ENCODE measurements around the gene RANBP3.
"Not testable (repeated sequence)": the region's sequence is repeated elsewhere in the genome, so short reads cannot be mapped to it uniquely, and the experiment has no call there.

The RANBP3 gene

GRCh38 chr19:5977785-5978605 is at the start of gene RANBP3:
RANBP3 (minus strand) TSS chr19:5978140; CDS start chr19:5978082, 58 bp downstream.
- DNase-seq, result peak; percentile 100
- Histone ChIP-seq H3K4me3 (ENCODE audit: low read length) (peak within 1 kb of the TSS; percentile 92), H3F3A (ENCODE audit: insufficient read depth, low read length) (peaks cover 5% of the 10 kb centered on the region), H3K9ac (ENCODE audit: low read length) (peak within 1 kb of the TSS; percentile 91), H4K20me1 (ENCODE audit: insufficient read depth, low read length) (peaks cover 16% of the 10 kb centered on the region; the same call in 1 of the 2 replicates), H3K4me1 (ENCODE audit: low read length) (peaks cover 20% of the 10 kb centered on the region), H3K27ac (ENCODE audit: low read length) (peak within 1 kb of the TSS; percentile 73; the same call in 1 of the 2 replicates), H3K36me3 (replicated peaks; ENCODE audit: insufficient read depth, low read length) (0 out of 2 replicates have a peak, but pooled peaks cover 4% of the 10 kb centered on the region), H3K9me3 (replicated peaks; ENCODE audit: insufficient read depth, low read length) (no peaks in the 10 kb centered on the region), H3K9me2 (replicated peaks; ENCODE audit: insufficient read depth, low read length) (no peaks in the 10 kb centered on the region), H3K27me3 (replicated peaks; ENCODE audit: insufficient read depth, low read length) (no peaks in the 10 kb centered on the region), H2AFZ (ENCODE audit: low read length) (peak within 1 kb of the TSS; percentile 89), H3K79me2 (ENCODE audit: low read length) (peaks cover 64% of the 10 kb centered on the region), H3K4me2 (ENCODE audit: low read depth, low read length) (peak within 1 kb of the TSS; percentile 90)
- TF ChIP-seq, protein P1, sequence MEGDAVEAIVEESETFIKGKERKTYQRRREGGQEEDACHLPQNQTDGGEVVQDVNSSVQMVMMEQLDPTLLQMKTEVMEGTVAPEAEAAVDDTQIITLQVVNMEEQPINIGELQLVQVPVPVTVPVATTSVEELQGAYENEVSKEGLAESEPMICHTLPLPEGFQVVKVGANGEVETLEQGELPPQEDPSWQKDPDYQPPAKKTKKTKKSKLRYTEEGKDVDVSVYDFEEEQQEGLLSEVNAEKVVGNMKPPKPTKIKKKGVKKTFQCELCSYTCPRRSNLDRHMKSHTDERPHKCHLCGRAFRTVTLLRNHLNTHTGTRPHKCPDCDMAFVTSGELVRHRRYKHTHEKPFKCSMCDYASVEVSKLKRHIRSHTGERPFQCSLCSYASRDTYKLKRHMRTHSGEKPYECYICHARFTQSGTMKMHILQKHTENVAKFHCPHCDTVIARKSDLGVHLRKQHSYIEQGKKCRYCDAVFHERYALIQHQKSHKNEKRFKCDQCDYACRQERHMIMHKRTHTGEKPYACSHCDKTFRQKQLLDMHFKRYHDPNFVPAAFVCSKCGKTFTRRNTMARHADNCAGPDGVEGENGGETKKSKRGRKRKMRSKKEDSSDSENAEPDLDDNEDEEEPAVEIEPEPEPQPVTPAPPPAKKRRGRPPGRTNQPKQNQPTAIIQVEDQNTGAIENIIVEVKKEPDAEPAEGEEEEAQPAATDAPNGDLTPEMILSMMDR (IDR thresholded peaks at IDR 0.05; ENCODE audit: low read length), result no peak
- TF ChIP-seq EZH2phosphoT487 (IDR thresholded peaks at IDR 0.05; ENCODE audit: low read length) (no peak), EZH2 (optimal IDR thresholded peaks at IDR 0.05; ENCODE audit: low read depth, low read length) (no peak)

DNA sequence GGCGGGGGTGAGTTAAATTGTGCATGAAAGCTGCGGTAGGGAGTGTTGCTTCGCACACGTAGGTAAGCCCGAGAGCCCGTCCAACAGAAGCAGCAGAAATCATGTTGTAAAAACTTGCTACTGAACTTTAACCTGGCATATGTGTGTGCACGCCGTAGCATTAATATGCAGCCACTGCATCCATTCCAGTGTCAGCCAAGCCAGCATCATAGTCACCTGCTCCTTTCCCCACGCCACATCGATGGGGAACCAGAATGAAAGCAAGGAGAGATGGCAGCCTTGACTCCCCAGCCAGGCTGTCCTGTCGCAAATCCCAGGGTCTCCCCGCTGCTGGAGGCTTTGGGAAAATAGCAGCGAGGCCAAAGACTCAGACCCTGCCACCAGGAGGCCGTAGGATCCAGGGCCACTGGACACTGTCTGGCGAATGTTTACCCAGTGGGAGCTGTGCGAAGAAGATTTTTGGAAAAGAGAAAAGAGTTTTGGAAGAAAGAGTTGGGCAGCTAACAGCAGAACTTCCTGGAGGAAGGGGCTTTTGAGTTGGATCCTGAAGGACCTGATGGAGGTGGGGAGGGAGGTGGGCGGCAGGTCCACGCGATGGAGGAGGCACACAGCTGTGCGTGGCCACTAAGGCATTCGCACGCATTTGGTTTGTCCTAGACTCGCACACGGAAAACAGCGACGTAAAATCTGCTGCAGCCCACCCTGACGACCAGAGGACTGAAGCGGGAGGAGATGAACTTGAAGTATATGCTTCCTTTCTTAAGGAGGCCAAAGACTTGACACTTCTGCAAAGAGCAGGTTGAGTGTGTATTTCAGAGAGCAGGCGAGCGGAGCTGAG is 48.7 kb upstream of the RANBP3 start:
- Histone ChIP-seq H3K79me2 (ENCODE audit: low read length) (no peaks in the 10 kb centered on the region), H3K36me3 (replicated peaks; ENCODE audit: insufficient read depth, low read length) (no peaks in the 10 kb centered on the region), H3K27ac (ENCODE audit: low read length) (no peak overlapping the region), H3K9me2 (replicated peaks; ENCODE audit: insufficient read depth, low read length) (no peaks in the 10 kb centered on the region), H3K4me2 (ENCODE audit: low read depth, low read length) (no peak overlapping the region), H3K9me3 (replicated peaks; ENCODE audit: insufficient read depth, low read length) (no peaks in the 10 kb centered on the region), H4K20me1 (ENCODE audit: insufficient read depth, low read length) (no peaks in the 10 kb centered on the region), H3K4me1 (ENCODE audit: low read length) (no peaks in the 10 kb centered on the region), H3K9ac (ENCODE audit: low read length) (no peak overlapping the region), H2AFZ (ENCODE audit: low read length) (no peak overlapping the region), H3F3A (ENCODE audit: insufficient read depth, low read length) (no peaks in the 10 kb centered on the region), H3K4me3 (ENCODE audit: low read length) (no peak overlapping the region), H3K27me3 (replicated peaks; ENCODE audit: insufficient read depth, low read length) (peaks cover 95% of the 10 kb centered on the region)
- no peak for DNase-seq
- TF ChIP-seq EZH2 (optimal IDR thresholded peaks at IDR 0.05; ENCODE audit: low read depth, low read length) (peak; percentile 75), EZH2phosphoT487 (IDR thresholded peaks at IDR 0.05; ENCODE audit: low read length) (no peak)

- H3K4me2 ChIP-seq (ENCODE audit: low read depth, low read length); H4K20me1 ChIP-seq (ENCODE audit: insufficient read depth, low read length); H3K4me3 ChIP-seq (ENCODE audit: low read length); H3K9me2 ChIP-seq (replicated peaks; ENCODE audit: insufficient read depth, low read length); H3K9ac ChIP-seq (ENCODE audit: low read length); H3K4me1 ChIP-seq (ENCODE audit: low read length); H3F3A ChIP-seq (ENCODE audit: insufficient read depth, low read length); DNase-seq; H3K36me3 ChIP-seq (replicated peaks; ENCODE audit: insufficient read depth, low read length); H3K27ac ChIP-seq (ENCODE audit: low read length); H2AFZ ChIP-seq (ENCODE audit: low read length); H3K79me2 ChIP-seq (ENCODE audit: low read length); H3K9me3 ChIP-seq (replicated peaks; ENCODE audit: insufficient read depth, low read length): not testable (repeated sequence)
- peaks cover 98% of the 10 kb centered on the region for H3K27me3 ChIP-seq (replicated peaks; ENCODE audit: insufficient read depth, low read length)
These were observed 46.8 kb upstream of the RANBP3 start for GRCh38 chr19:6024756-6025155.

- no peak for DNase-seq
- Histone ChIP-seq H3K4me2 (ENCODE audit: low read depth, low read length) (no peak overlapping the region), H3K9me2 (replicated peaks; ENCODE audit: insufficient read depth, low read length) (no peaks in the 10 kb centered on the region), H3K79me2 (ENCODE audit: low read length) (no peaks in the 10 kb centered on the region), H3K27ac (ENCODE audit: low read length) (no peak overlapping the region), H3K4me1 (ENCODE audit: low read length) (no peaks in the 10 kb centered on the region), H3K9me3 (replicated peaks; ENCODE audit: insufficient read depth, low read length) (no peaks in the 10 kb centered on the region), H3F3A (ENCODE audit: insufficient read depth, low read length) (no peaks in the 10 kb centered on the region), H3K9ac (ENCODE audit: low read length) (no peak overlapping the region), H3K27me3 (replicated peaks; ENCODE audit: insufficient read depth, low read length) (peaks cover 96% of the 10 kb centered on the region), H2AFZ (ENCODE audit: low read length) (no peak overlapping the region), H3K36me3 (replicated peaks; ENCODE audit: insufficient read depth, low read length) (no peaks in the 10 kb centered on the region), H4K20me1 (ENCODE audit: insufficient read depth, low read length) (no peaks in the 10 kb centered on the region), H3K4me3 (ENCODE audit: low read length) (no peak overlapping the region)
- TF ChIP-seq, protein P1 (IDR thresholded peaks at IDR 0.05; ENCODE audit: low read length), result no peak
- TF ChIP-seq EZH2 (optimal IDR thresholded peaks at IDR 0.05; ENCODE audit: low read depth, low read length), result no peak
- no peak for TF ChIP-seq EZH2phosphoT487 (IDR thresholded peaks at IDR 0.05; ENCODE audit: low read length)
These were observed 46.0 kb upstream of the RANBP3 start for GRCh38 chr19:6023936-6024335.

Data from MM.1S (cell line).